ENCODE results near the gene KRT17.

The KRT17 gene

GRCh38 chr17:41664587-41665565, 40.5 kb upstream of the KRT17 start:
- peak; percentile 10 for DNase-seq (ENCODE audit: low spot score)
- TF ChIP-seq CTCF (IDR thresholded peaks at IDR 0.05; ENCODE audit: extremely low read depth, missing control alignments), result no peak

- peak; percentile 3 for DNase-seq (ENCODE audit: low spot score)
- TF ChIP-seq CTCF (IDR thresholded peaks at IDR 0.05; ENCODE audit: extremely low read depth, missing control alignments), result no peak
These were observed 39.7 kb upstream of the KRT17 start for GRCh38 chr17:41664172-41664457.

GRCh38 chr17:41663451-41664171, 39.2 kb upstream of the KRT17 start:
- no peak for TF ChIP-seq CTCF (IDR thresholded peaks at IDR 0.05; ENCODE audit: extremely low read depth, missing control alignments)
- peak; percentile 9 for DNase-seq (ENCODE audit: low spot score)

- TF ChIP-seq CTCF (IDR thresholded peaks at IDR 0.05; ENCODE audit: extremely low read depth, missing control alignments), result no peak
- DNase-seq (ENCODE audit: low spot score), result no peak
These were observed 35.9 kb upstream of the KRT17 start for GRCh38 chr17:41660221-41660711.

DNA sequence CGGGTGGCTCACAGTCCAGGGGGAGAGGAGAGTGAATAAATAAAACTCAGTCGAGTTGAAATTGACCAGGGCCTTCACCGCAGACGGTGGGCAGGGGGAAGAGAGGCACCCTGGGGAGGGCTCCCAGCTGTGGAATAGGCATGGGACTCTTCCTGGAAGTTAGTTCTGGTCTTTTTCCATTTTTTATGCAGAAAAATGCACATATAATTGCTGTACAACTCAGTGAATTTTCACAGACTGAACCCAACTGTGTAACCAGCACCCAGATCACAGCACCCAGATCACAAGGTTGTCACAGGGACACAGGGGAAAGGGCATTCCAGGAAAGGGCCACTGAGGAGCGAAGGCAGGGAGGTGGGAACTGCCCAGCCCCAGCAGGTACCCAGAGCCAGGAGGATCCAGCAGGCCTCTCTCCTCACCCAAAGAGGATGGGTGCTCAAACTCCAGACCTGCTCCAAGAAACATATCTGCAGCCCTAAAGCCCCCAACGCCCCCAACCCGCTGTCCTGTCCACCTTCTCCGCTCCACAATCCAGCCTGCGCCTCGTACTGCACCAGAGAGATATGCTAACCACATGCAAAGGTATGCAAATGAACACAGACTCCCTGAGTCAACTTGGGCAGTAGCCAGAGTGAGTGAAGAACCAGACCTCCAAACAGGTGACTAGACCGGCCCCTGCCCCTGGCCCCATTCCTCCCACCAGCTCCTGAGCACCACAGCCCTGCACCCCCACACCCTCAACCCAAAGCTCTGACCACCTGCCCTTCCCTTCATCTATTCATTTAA, 35.2 kb upstream of the KRT17 start:
- no peak for DNase-seq (ENCODE audit: low spot score)
- TF ChIP-seq CTCF (IDR thresholded peaks at IDR 0.05; ENCODE audit: extremely low read depth, missing control alignments), result no peak

DNA sequence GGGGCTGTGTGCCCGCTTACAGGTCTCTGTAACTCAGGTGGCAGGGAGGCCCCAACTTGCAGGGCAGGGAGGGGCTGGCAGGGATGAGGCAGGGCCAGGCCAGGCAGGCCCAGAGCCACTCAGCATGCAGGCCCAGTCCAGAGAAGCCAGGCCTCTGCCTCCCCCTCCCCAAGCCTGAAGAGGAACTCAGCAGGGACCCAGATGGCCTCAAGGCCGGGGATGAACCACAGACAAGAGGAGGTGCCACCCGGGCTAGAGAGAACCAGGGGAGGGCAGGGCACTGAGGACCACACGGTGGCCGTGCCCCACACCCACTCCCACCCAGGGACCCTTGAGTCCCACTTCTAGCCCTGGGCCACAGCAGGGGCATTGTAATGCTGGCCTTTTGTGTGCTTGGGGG, 34.5 kb upstream of the KRT17 start:
- no peak for TF ChIP-seq CTCF (IDR thresholded peaks at IDR 0.05; ENCODE audit: extremely low read depth, missing control alignments)
- DNase-seq (ENCODE audit: low spot score), result no peak
